LNCaP clone FGC (cell line): ENCODE results near the gene MXD4.

Experiments used
- DNase-seq: peaks from one replicate; pipeline ENCODE4 v3.0.0-alpha.2; 2011; ENCODE audit warnings: low read depth
- H3K4me3 ChIP-seq: 2 replicates; pipeline ENCODE4 v1.5.1; 2011; ENCODE audit warnings: mild to moderate bottlenecking, low read depth, low read length, control low read depth
- TF ChIP-seq, protein P1 (sequence below): IDR thresholded peaks from 2 replicates; pipeline ENCODE4 v1.5.1; 2012; ENCODE audit warnings: mild to moderate bottlenecking; ENCODE audit not compliant: control insufficient read depth, insufficient read depth; ENCODE audit errors: extremely low read depth

Gene MXD4

DNA sequence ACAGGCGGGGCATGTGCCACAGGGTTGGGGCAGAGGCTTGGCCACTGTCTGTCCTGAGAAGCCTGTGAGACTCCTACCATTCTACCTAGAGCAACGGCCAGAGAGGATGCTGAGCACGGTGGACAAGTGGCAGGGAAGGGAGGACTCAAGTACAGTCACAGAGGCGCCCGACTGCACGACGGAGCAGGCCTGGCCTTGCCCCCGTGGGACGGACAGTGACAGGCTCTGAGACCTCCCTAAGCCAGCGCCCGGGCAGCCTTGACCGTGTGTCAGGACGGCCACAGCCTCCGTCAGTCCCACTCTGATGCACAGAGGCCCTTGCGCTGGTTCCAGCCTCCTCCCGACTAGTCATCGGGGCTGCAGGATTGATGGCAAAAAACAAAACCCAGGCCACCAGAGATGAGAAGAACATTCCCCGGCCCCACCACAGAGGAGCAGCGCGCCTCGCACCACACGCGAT is 36.7 kb upstream of the MXD4 start:
- TF ChIP-seq, protein P1, sequence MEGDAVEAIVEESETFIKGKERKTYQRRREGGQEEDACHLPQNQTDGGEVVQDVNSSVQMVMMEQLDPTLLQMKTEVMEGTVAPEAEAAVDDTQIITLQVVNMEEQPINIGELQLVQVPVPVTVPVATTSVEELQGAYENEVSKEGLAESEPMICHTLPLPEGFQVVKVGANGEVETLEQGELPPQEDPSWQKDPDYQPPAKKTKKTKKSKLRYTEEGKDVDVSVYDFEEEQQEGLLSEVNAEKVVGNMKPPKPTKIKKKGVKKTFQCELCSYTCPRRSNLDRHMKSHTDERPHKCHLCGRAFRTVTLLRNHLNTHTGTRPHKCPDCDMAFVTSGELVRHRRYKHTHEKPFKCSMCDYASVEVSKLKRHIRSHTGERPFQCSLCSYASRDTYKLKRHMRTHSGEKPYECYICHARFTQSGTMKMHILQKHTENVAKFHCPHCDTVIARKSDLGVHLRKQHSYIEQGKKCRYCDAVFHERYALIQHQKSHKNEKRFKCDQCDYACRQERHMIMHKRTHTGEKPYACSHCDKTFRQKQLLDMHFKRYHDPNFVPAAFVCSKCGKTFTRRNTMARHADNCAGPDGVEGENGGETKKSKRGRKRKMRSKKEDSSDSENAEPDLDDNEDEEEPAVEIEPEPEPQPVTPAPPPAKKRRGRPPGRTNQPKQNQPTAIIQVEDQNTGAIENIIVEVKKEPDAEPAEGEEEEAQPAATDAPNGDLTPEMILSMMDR = no peak
- H3K4me3 ChIP-seq = no peak overlapping the region
- no peak for DNase-seq

- TF ChIP-seq, protein P1 = no peak
- DNase-seq = no peak
- no peak overlapping the region for H3K4me3 ChIP-seq
Observed at GRCh38 chr4:2297606-2298531, 36.0 kb upstream of the MXD4 start.

- no peak for DNase-seq
- TF ChIP-seq, protein P1 = no peak
- H3K4me3 ChIP-seq = no peak overlapping the region
Observed at GRCh38 chr4:2296631-2297601, 35.0 kb upstream of the MXD4 start.

DNA sequence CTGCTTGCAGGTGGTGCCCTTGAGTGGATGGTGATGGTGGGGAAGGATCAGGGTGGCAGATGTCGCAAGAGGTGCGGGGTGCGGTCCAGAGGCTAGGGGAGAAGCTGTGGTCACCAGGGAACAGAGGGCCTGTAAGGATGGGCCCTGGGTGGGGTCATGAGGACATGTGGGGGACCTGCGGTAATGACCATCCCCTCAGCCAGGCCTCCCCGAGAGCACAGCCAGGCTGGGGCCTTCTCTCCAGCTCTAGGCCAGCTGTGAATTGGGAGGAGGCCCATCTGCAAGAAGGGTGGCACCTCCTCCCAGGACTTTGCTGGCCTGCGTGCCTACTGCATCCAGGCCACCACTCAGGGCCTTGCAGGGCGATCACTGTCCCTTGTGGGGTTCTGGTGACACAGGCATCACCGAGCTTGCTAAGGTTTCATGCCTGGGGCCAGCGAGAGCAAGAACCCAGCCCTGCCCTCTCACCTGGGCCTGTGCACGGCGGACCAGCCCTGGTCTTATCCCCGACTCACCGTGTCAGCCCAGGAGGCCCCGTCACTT is 34.1 kb upstream of the MXD4 start:
- TF ChIP-seq, protein P1 = no peak
- no peak overlapping the region for H3K4me3 ChIP-seq
- no peak for DNase-seq

DNA sequence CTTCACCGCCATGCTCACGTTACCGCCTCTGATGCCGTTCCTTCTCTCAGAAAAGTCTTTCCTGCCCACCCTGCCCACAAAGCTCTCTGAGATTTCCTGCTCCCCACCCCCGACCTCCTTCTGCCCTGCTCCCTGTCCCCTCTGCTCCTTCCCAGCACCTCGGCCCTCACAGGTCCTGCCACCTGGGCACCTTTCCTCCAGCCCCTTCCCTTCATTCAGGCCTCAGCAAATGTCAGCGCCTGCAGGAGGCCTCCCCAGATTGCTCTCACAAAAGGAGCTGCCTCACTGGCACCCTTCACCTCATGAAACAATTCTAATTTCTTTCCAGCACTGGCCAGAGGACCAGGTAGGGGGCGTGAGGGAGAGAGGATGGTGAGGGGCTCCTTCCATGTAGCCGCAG is 33.6 kb upstream of the MXD4 start:
- no peak overlapping the region for H3K4me3 ChIP-seq
- TF ChIP-seq, protein P1 = no peak
- no peak for DNase-seq

DNA sequence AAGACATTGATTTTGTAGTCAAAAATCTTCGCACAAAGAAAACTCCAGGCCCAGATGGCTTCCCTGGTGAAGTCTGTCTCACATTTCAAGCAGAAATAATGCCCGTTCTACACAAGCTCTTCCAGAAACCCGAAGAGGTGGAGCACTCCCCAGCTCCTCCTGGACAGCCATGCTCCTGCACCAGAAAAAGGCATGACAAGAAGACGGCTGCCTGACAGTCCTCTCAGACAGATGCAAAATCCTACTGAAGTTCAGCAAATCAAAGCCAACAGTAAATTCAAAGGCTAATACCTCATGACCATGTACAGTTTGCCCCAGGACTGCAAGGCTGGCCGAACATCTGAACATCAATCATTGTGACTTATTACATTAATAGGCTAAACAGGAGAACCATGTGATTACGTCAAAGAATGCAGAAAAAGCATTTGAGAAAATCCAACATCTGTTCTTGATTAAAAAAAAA is 30.8 kb upstream of the MXD4 start:
- DNase-seq = no peak
- no peak overlapping the region for H3K4me3 ChIP-seq
- TF ChIP-seq, protein P1 = no peak
